Thoracic aorta (tissue), 2 donors: ENCODE measurements around the gene COMTD1. TPM values are rescaled to one million over a fixed set of nuclear protein-coding genes. Genes with fewer than 3 reads are reported as not detected.

Source experiments
- ATAC-seq: fragments of 150-250 bp; one replicate; pipeline ENCODE4 v1.8.0; 2017; ENCODE audit warnings: low read depth; ENCODE audit not compliant: insufficient number of reproducible peaks, low FRiP score
- DNase-seq: peaks from one replicate; pipeline ENCODE4 v3.0.0-alpha.2; 2020; ENCODE audit warnings: low spot score
- H3K27ac ChIP-seq, 2 donors: fragments of 200-600 bp; sonication (generic); 1 replicate in 1 of 2; 2 replicates in 1 of 2; pipeline ENCODE4 v1.5.1; 2016; ENCODE audit warnings: mild to moderate bottlenecking in 2 of 2, moderate library complexity in 2 of 2
- H3K27me3 ChIP-seq: fragments of 200-600 bp; sonication (generic); replicated peaks from 2 replicates; pipeline ENCODE4 v1.6.0; 2016; ENCODE audit warnings: mild to moderate bottlenecking; ENCODE audit not compliant: insufficient read depth
- H3K36me3 ChIP-seq: fragments of 200-600 bp; sonication (generic); one replicate; pipeline ENCODE4 v1.5.1; 2016
- H3K4me1 ChIP-seq, 2 donors: fragments of 200-600 bp; sonication (generic); 1 replicate in 1 of 2; 2 replicates in 1 of 2; pipeline versions ENCODE4 v1.5.1 to v1.6.0; 2016; ENCODE audit warnings: low read depth in 2 of 2, mild to moderate bottlenecking in 1 of 2; ENCODE audit not compliant: control insufficient read depth in 1 of 2
- H3K4me3 ChIP-seq: fragments of 200-600 bp; sonication (generic); 2 replicates; pipeline ENCODE4 v1.5.1; 2016; ENCODE audit warnings: mild to moderate bottlenecking
- H3K9me3 ChIP-seq: fragments of 200-600 bp; sonication (generic); 2 replicates; pipeline ENCODE4 v1.5.1; 2016
- CTCF ChIP-seq: fragments of 200-600 bp; sonication (generic); IDR thresholded peaks from one replicate; pipeline ENCODE4 v1.5.1; 2019; ENCODE audit warnings: antibody characterized with exemption
- total RNA-seq, 2 donors: library from RNA; depleted of rRNA; stranded (reverse); fragments of >200 nt; gene quantifications; one replicate each; pipeline versions ENCODE4 v1.1.0 to v1.2.3, GENCODE V29; 2016

COMTD1 gene
- total RNA-seq, 2 donors from 2014 or later, result 19.0 to 35.6 TPM

GRCh38 chr10:75244487-75245353, 9.0 kb upstream of the COMTD1 start:
- no peak for ATAC-seq
- no peak for TF ChIP-seq CTCF

GRCh38 chr10:75243426-75243825, 7.7 kb upstream of the COMTD1 start:
- Histone ChIP-seq H3K27ac (no peak overlapping the region), H3K4me1 (no peaks in the 10 kb centered on the region), H3K27me3 (no peaks in the 10 kb centered on the region), H3K36me3 (no peaks in the 10 kb centered on the region), H3K9me3 (no peaks in the 10 kb centered on the region), H3K4me3 (no peak overlapping the region)
- TF ChIP-seq CTCF, result no peak
- no peak for ATAC-seq
- DNase-seq, result no peak

More at GRCh38 chr10:75244487-75245353, 9.0 kb upstream of the COMTD1 start:
- H3K27me3 ChIP-seq, result no peaks in the 10 kb centered on the region
- no peaks in the 10 kb centered on the region for H3K36me3 ChIP-seq
- H3K4me3 ChIP-seq, result no peak overlapping the region
- no peaks in the 10 kb centered on the region for H3K9me3 ChIP-seq
- no peaks in the 10 kb centered on the region for H3K4me1 ChIP-seq
- DNase-seq, result no peak
- no peak overlapping the region for H3K27ac ChIP-seq

- Histone ChIP-seq H3K27me3 (no peaks in the 10 kb centered on the region), H3K4me3 (no peak overlapping the region), H3K36me3 (no peaks in the 10 kb centered on the region), H3K27ac (no peak overlapping the region), H3K9me3 (no peaks in the 10 kb centered on the region), H3K4me1 (peaks cover 0 to 5% of the 10 kb centered on the region in 2 donors)
- DNase-seq, result no peak
- no peak for TF ChIP-seq CTCF
- ATAC-seq, result no peak
Measured at GRCh38 chr10:75240329-75241076, 4.7 kb upstream of the COMTD1 start.

GRCh38 chr10:75239096-75239790, 3.5 kb upstream of the COMTD1 start:
- H3K4me3 ChIP-seq, result no peak overlapping the region
- H3K9me3 ChIP-seq, result no peaks in the 10 kb centered on the region
- ATAC-seq (no peak), DNase-seq (no peak)
- H3K27me3 ChIP-seq, result no peaks in the 10 kb centered on the region
- no peak overlapping the region for H3K27ac ChIP-seq
- no peaks in the 10 kb centered on the region for H3K36me3 ChIP-seq
- H3K4me1 ChIP-seq, result peaks cover 0 to 13% of the 10 kb centered on the region in 2 donors
- no peak for TF ChIP-seq CTCF
